GM19452 (cell line): ENCODE data around the gene FAM193B.
"Not testable (repeated sequence)": the region's sequence is repeated elsewhere in the genome, so short reads cannot be mapped to it uniquely, and the experiment has no call there.

Experiments used
- ATAC-seq: cut with Tn5 transposase; IDR thresholded peaks from one replicate; pipeline ENCODE4 v1.9.1; 2021; ENCODE audit not compliant: unreplicated experiment

The FAM193B gene

DNA sequence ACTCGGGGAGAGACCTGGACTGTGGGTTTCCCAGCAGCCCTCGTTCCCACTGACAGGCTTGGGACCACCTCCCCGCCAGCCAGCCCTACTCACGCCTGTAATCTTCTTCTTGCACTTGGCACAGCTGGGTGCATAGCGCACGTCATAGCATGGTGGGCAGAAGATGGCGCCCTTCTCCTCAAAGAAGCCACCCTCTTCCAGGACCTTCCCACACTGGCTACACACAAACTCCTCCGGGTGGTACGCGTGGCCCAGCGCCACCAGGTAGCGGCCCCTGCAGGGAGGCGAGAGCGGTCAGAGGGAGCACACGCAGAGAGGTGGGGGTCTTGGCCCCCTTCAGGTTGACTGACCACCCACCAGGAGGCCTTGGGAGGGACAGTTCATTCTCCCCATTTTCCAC lies 66.4 kb downstream of the FAM193B start:
- no peak for ATAC-seq

DNA sequence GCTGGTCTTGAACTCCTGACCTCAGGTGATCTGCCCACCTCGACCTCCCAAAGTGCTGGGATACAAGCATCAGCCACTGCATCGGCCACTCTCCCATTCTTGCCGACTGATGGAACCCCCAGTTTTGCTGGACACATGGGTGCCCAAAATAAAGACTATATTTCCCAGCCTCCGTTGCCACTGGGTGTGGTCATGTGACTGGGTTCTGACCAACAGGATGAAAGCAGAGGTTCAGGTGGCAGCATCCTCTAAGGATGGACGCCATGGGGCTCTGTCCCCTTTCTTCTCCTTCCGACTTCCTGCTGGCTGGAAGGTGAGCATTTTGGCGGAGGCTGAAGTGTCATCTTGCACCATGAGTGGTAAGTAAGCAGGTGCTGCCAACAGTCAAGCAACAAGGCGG lies 67.2 kb downstream of the FAM193B start:
- no peak for ATAC-seq

DNA sequence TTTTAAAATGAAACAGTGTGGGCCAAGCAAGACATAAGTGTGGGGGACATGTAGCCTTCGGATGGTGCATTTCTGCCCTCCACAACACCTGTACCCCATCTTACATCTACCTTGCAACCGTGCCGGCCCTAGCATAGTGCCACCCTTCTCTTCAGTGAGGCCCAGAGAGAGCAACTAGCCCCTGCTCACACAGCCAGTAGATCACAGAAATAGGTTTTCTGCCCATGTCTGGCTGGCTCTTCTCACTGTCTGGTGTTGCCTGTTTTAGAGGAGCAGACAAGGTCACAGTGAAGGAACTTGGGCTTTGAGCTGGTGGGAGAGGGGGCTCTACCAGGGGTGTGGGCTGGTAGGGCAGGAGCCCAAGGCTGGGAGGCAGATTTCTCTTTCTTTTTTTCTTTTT lies 68.1 kb downstream of the FAM193B start:
- no peak for ATAC-seq

DNA sequence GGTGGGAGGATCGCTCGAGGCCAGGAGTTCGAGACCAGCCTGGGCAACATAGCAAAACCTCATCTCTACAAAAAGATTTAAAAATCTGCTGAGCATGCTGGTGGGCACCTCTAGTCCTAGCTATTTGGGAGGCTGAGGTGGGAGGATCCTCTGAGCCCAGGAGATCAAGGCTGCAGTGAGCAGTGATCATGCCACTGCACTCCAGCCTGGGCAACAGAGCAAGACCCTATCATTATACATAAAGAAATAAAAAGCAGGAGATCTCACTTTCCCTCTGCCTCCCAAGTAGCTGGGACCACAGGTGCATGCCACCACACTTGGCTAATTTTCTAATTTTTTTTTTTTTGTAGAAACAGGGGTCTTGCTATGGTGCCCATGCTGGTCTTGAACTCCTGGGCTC lies 68.6 kb downstream of the FAM193B start:
- not testable (repeated sequence) for ATAC-seq

DNA sequence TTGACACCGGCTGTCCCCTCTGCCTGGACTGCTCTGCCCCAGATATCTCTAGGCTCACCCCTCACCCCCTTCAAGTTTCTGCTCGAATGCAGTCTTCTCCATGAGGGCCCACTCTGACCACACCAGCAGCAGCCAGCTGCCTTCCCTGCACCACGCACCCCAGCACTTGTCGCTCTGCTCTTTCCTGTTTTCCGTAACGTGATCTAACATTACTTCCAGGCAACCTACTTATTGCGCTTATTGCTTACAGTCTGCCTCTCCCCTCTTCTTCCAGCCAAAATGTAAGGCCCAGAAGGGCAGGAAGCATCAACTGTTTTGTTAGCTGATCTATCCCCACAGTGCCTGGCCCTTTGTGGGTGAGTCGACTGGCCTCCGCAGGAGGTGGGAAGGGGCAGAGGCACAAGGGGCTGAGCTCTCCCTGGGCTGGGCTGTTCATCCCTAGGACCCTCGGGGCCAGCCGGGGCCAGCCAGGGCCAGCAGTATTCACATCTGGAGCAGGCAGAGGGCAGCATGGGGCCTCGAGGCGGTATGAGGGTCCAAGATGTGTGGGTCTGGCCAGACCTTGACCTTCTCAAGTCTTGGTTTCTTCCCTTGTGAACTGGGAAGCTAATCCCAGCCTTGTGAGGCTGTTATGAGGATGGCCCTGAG lies 69.3 kb downstream of the FAM193B start:
- no peak for ATAC-seq

DNA sequence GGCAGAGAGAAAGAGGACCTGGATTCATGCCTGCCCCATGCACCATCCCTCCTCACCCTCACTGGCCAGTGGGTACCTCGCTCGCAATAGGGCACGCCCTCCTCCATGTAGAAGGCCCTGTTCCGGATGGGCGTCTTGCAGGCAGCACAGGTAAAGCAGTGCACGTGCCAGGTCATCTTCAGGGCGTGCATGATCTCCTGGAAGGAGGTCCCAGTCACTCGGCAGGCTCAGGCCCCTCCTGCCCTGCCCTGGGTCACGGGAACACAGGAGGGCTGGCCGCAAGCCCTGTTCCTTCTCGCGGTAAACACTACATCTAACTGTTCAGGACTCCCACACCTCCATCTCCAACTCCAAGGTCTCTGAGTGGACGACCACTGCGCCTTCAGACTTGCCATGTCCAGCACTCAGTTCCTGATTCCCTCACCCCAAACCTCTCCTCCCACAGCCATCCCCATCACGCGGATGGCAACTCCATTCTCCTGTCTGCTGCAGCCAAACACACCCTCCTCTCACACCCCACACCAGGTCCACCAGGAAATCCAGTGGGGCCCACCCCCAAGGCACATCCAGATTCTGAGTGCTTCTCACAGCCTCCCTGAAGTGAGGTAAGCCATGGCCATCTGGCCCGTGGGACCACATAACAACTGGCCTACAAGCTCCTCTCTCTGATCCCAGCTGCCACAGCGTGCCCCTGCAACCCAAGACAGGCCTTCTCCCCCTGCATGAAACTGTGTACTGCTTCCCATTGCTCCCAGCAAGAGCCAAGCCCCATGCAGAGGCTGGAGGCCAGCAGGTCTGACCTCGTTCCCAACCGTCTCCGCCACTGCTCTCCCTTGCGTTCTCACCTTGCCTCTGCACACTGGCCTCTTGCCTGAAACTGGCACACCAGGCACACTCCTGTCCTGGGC lies 70.1 kb downstream of the FAM193B start:
- ATAC-seq: no peak

DNA sequence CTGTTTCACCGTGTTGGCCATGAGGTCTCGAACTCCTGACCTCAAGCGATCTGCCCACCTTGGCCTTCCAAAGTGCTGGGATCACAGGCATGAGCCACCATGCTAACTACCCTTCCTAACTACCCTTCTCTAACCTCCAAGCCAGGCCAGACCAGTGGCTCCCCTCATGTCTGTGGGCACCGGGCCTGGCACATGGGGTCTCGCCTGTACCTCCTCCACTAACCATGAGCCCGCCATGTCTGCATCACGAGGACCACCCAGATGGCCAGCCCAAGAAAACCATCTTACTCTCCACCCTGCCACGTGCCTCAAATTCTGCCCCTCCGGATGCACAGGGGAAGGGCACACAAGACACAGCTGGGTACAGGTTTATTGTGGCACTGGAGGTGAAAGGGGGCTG lies 71.3 kb downstream of the FAM193B start:
- no peak for ATAC-seq

DNA sequence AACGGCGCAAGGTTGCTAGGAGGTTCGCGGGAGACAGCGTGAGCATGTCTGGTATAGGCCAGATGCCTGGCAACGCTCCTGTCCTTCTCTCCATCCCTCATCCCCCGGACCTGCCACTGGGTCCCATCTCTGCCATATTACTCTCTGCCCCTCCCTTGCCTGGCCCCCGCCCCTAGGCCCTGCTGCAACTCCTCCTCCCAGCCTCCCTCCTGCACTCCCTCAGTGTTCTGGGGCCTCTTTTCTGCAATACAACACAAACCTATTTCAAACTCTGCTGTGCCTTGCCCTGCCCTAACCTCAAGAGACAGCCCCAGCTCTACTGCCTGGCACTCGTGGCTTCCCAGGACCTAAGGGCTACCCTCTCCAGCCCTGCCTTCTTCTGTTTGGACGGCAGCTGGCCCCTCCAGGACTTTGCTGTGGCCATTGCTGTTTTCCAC lies 72.0 kb downstream of the FAM193B start:
- no peak for ATAC-seq

DNA sequence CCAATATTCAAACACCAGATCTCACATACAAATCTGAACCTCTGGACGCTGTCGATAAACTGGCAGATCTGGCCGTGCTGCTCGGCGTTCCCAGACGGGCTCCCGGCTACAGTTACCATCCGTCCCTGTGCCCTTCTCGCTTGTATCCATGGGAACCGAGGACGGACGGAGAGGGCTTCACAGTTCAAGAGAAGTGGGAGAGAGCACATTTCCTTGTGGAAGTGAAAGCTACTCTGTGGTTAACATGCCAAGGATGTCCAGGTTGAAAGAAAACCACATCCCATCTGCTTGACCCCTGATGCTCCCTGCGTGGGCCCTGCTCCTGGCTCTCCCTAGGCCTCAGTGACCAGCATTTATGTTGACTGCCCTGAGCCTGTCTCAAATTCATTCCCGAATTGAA lies 74.6 kb downstream of the FAM193B start:
- ATAC-seq: no peak

DNA sequence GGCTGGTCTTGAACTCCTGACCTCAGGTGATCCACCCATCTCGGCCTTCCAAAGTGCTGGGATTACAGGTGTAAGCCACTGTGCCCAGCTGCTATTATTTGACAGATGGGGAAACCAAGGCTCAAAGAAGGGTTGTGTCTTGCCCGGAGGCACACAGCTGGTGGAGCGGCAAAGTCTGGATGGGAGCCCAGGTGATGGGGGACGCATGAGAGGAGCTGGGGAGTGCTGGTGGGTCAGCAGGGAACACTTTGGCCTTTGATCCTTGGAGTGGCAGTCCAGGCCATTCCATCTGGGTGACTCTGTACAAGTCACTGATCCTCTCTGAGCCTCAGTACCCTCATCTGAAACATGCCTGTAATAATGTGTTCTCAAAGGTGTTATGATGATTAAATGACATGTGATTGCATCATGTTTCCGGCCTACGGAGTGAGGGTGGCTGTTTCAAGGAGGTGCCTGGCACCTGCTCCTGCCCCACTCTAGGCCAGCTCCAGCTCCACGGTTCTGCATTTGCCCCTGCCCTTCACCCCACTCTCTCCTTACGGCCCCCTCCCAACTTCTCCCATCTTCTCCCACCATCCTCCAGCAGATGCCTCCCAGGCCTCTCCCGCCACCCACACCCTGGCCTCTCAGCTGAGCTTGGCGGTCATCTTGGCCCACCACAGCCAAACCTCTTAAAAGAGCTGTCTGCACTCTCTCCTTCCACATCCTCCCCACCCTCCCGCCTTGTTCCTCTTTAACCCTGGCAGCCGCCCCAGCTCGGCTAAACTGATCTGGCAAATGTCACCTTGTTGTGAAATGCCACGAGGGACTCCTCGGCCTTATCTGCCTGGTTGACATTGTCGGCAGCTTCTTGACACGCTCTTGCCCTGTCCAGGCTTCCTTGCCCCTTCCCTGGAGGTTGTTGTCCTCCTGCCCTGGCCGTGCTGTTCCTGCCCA lies 75.4 kb downstream of the FAM193B start:
- ATAC-seq: no peak

DNA sequence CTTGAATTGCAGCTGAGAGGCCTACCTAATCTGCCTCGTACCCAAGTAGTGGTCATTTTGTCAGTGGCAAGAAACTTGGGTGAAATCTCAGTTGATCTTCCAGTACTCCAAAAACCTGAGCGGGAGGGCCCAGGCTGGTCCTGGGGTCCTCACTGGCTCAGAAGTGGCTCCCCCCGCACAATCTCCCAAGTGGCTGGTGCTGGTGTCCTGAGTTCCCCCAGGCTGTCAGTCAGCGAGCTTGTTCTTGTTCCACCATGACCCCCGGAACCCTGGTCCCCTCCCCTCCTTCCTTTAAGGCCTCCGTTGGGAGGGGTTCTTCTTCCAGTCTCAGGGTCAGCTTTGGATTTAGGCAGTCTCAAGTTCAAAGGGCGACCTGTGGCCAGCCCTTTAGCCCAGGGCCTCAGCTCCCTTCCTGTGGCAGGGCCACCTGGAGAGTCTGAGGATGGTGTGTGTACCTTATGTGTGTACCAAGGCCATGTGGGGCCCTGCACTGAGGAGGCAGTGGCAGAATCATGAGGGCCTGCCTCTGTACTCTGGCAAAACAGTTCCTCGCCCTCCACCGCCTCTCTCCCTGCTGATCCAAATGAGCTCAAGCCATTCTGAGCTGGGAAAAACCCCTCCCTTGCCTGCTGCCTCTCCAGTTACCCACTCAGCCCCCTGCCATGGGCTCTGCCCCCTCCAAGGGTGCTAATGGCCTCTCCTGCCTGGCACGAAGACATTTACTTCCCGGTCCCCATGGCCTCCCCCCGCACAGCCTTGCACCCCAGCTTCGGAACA lies 76.5 kb downstream of the FAM193B start:
- no peak for ATAC-seq

DNA sequence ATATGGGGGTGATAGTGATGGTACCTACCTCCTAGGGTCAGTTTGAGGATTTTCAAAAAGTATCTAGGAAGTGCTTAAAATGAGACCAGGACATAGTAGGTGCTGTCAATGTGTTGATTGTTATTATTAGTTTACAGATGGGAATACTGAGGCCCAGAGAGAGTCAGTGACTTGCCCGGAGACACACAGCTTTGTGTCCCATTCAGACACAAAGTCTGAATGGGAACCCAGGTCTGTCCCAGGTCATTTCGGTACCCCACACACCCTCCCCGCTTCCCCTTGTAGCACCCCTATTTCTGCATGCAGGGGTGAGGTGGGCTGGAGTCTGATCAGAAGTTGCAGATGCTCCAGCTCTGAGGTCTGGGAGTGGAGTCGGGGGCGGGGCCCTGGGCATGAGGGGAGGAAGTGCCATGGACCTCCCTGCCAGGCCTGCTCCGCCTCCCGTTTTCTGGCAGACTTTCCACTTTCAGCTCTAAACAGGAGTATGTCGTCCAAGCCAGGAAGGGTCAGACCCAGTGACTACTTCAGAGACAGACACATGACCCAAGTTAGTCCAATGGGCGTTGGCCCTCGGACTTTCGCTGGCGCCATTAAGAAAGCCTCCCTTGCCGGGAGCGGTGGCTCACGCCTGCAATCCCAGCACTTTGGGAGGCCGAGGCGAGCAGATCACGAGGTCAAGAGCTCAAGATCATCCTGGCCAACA lies 77.7 kb downstream of the FAM193B start:
- no peak for ATAC-seq

DNA sequence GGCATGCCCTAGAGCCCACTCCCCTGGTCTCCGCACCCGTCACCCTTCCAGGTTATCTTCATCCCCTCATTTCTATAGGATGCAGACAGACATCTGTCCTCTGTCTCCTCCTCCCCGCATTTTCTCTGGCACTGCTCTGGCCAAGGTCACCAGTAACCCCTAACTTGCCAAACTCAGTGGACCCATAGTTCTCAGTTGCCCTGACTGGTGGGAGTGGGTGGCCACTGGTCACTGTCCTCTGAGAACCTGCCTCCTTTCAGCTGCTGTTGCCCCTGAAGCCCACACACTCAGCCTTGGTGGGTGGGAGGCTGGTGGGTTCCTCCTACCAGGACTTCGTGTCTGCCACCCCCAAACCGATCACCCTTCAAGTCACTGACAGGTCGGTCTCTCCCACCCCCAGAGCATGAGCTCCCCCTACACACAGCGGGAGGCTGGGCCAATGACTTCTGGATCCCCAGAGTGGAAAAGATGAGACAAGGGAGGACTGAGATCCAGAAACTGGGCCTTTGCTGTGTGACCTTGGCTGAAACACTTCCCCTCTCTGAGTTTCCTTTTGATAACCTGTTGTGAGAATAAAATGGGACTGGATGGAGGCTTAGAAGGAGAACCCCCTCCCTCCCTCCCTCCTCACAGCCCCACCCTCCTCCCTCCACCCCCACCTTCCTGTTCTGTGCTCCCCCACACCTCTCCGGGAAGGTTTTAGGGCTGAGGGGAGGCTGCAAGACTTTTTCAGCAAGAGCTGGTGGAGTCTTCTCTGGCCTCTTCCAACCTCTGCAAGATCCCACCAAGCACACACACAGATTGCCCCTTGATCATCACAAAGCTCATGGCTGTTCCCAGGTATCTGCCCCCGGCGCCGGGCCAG lies 78.6 kb downstream of the FAM193B start:
- no peak for ATAC-seq

DNA sequence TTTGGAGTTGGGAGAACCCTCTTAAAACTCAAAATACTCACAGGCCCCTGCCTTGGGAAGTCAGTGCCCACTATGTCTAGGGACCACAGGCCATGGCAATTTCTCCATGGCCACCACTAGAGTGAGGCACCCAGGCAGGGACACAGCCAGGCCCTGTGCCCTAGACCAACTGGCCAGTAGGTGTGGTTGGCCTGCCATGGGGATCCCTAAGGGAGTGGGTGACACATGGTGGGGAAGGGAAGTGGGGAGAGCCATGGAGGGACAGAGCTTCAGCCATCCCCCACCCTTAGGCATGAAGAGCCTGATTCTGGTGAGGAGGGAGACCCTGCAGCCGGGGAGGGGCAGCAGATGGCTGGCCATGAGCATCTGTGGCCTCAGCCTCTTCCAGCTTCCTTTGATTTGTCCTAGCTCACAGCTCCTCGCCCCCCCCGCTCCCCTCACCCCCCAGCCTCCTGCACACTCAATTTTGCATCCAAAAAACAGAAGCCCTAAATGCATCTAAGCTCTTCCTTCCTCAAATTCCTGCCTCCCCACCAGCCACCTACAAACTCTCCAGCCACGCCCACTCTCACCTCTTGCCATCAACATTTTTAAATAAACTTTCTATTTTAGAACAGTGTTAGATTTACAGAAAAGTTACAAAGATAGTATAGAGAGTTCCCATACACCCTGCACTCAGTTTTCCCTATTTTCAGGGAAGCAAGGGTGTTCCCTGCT lies 79.4 kb downstream of the FAM193B start:
- no peak for ATAC-seq

DNA sequence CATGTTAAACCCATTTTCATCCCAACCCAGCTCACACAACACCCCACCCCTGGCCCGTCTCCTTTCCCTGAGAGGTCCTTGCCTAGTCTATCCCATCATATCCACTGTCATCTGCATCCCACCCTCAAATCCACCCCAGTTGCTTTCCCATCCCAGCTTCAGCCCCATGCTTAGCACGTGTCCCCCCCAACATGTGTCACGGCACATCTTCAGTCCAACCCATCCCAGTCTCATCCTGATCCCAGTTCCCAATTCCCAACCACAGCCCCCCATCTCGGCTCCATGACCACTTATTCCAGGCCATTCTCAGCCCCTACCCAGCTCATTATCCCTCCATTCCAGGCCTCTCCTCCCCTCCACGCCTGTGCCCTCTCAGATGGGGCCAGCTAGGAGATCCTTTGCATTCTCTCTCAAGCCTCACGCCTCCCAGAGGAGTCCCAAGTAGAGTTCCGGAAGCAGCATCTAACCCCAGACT lies 80.3 kb downstream of the FAM193B start:
- ATAC-seq: no peak

DNA sequence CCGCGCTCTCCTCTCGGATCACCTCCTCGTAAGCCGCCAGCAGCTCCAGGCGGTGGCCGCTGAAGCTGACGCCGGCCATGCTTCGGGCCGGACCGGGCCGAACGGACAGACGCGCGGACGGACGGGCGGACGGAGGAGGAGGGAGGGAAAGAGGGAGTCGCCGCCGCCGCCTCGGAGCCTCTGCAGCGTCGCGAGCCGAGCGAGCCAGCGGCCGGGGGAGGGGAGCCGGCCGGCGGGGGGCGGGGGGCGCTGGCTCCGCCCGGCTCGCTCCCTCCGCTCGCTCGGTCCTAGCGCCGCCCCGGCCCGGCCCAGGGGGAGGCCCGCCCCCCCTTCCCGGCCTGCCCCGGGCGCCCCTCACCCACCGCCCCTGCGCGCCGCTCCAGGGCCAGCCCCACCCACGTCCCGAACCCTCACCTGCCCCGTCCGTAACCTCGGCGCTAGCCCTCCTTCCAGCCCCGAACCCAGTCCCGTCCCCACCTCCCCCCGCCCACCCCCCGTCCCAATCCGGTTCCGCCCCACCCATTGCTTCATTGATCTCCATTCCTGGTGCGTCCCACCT lies 80.8 kb downstream of the FAM193B start, which contains the start of gene DBN1:
DBN1 (minus strand) TSS at position 192 of the 559 bp plus-strand sequence; CDS start at position 79, 113 bp downstream.
- ATAC-seq: peak; percentile 33
